HepG2 (cell line): ENCODE results near the gene SLIT3. TPM values are rescaled to one million over a fixed set of nuclear protein-coding genes. Genes with fewer than 3 reads are reported as not detected.

Source experiments
- ATAC-seq: fragments of 200-7000 bp; cut with Tn5 transposase; 3 replicates; pipeline ENCODE4 v1.9.1; 2020; ENCODE audit warnings: mild to moderate bottlenecking, moderate library complexity
- BruUV-seq: library from RNA; stranded (reverse); fragments of 400-500 nt; replicated peaks from 2 replicates; lab custom pipeline; 2021; lab: Mats Ljungman, UMichigan
- CTCF ChIA-PET: fragments of 300-600 bp; formaldehyde crosslinking; extraction: SDS; loops from one replicate; lab custom pipeline; 2021; ENCODE audit warnings: low total read pairs, inconsistent platforms, low intra/inter-chr PET ratio; lab: Yijun Ruan, JAX
- POLR2A ChIA-PET: fragments of 350-600 bp; sonication (Branson Sonifier 250); formaldehyde crosslinking; loops from one replicate; lab custom pipeline; 2020; ENCODE audit warnings: antibody characterized with exemption, inconsistent platforms; lab: Yijun Ruan, JAX
- DNase-seq: peaks from one replicate; pipeline ENCODE4 v3.0.0-alpha.2; 2015; ENCODE audit warnings: low spot score
- FAIRE-seq: peaks from 3 replicates; lab custom pipeline; 2011; peaks lifted over from hg19 to GRCh38; lab: Jason Lieb, UNC
- H2AFZ ChIP-seq: one replicate; pipeline ENCODE4 v1.6.1; 2011; ENCODE audit warnings: low read length, inconsistent platforms
- H3K27ac ChIP-seq: fragments of 300-600 bp; 3 replicates; pipeline ENCODE4 v1.8.0; 2011; ENCODE audit warnings: mixed run types, mild to moderate bottlenecking, mixed read lengths, low read length, inconsistent platforms; ENCODE audit not compliant: insufficient read depth; ENCODE audit errors: extremely low read length
- H3K27me3 ChIP-seq, 2 experiments: fragments of 200-600 bp in 1 of 2; 2 replicates in 1 of 2; 3 replicates in 1 of 2; pipeline versions ENCODE4 v1.6.0 to v1.8.0; 2011; ENCODE audit warnings: low read length in 2 of 2, mild to moderate bottlenecking in 2 of 2, moderate library complexity in 2 of 2, inconsistent platforms in 1 of 2; ENCODE audit not compliant: insufficient read depth in 2 of 2, control insufficient read depth in 1 of 2
- H3K36me3 ChIP-seq, 2 experiments: fragments of 200-600 bp in 1 of 2; replicated peaks in 1 of 2; 2 replicates in 1 of 2; 3 replicates in 1 of 2; pipeline versions ENCODE4 v1.5.1 to v1.8.0; 2011; ENCODE audit warnings: low read length in 2 of 2, inconsistent platforms in 1 of 2; ENCODE audit not compliant: insufficient read depth in 2 of 2, control insufficient read depth in 1 of 2
- H3K4me1 ChIP-seq: 2 replicates; pipeline ENCODE4 v1.5.1; 2012; ENCODE audit warnings: low read length, inconsistent platforms; ENCODE audit not compliant: insufficient read depth
- H3K4me2 ChIP-seq: 2 replicates; pipeline ENCODE4 v1.6.0; 2011; ENCODE audit warnings: low read depth, low read length, inconsistent platforms
- H3K4me3 ChIP-seq, 3 experiments: fragments of 200-600 bp in 1 of 3; sonication (generic), shearing (Covaris generic) in 1 of 3; replicated peaks in 1 of 3; 2 replicates each; pipeline ENCODE4 v1.5.1; 2011 to 2016; ENCODE audit warnings: low read length in 3 of 3, inconsistent platforms in 2 of 3, low read depth in 2 of 3, mild to moderate bottlenecking in 2 of 3, control low read depth in 1 of 3, mixed read lengths in 1 of 3; ENCODE audit not compliant: insufficient read depth in 1 of 3
- H3K79me2 ChIP-seq: one replicate; pipeline ENCODE4 v1.6.1; 2011; ENCODE audit warnings: low read length, inconsistent platforms; ENCODE audit not compliant: insufficient read depth
- H3K9ac ChIP-seq: 2 replicates; pipeline ENCODE4 v1.6.0; 2011; ENCODE audit warnings: mild to moderate bottlenecking, low read depth, low read length, inconsistent platforms; ENCODE audit not compliant: insufficient read depth
- H3K9me3 ChIP-seq: 2 replicates; pipeline ENCODE4 v1.5.1; 2012; ENCODE audit warnings: mild to moderate bottlenecking, low read length
- H4K20me1 ChIP-seq: 2 replicates; pipeline ENCODE4 v1.6.0; 2011; ENCODE audit warnings: inconsistent platforms, mild to moderate bottlenecking, low read length, moderate library complexity; ENCODE audit not compliant: insufficient read depth
- MYC ChIP-seq: sonication (generic); formaldehyde crosslinking; IDR thresholded peaks from 2 replicates; pipeline ENCODE4 v1.9.0; 2021; ENCODE audit warnings: missing genetic modification reagents, borderline replicate concordance
- NR1H2 ChIP-seq: sonication (generic); formaldehyde crosslinking; IDR thresholded peaks from 2 replicates; pipeline ENCODE4 v1.8.1; 2022; ENCODE audit warnings: low read depth, missing genetic modification reagents, borderline replicate concordance
- PHB2 ChIP-seq: fragments of 450-650 bp; IDR thresholded peaks from 2 replicates; pipeline ENCODE4 v1.6.1; 2018; ENCODE audit not compliant: partially characterized antibody
- SPEN ChIP-seq: sonication (generic); formaldehyde crosslinking; IDR thresholded peaks from 2 replicates; pipeline ENCODE4 v1.5.1; 2020; ENCODE audit warnings: low read depth, mild to moderate bottlenecking, missing genetic modification reagents
- STAT5B ChIP-seq: sonication (generic); formaldehyde crosslinking; IDR thresholded peaks from 2 replicates; pipeline ENCODE4 v1.4.0; 2020; ENCODE audit warnings: missing genetic modification reagents
- ZNF180 ChIP-seq: sonication (generic); formaldehyde crosslinking; IDR thresholded peaks from 2 replicates; pipeline ENCODE4 v1.4.0; 2020; ENCODE audit warnings: low read depth, missing genetic modification reagents, borderline replicate concordance
- ZNF251 ChIP-seq: sonication (generic); formaldehyde crosslinking; IDR thresholded peaks from 2 replicates; pipeline ENCODE4 v1.9.0; 2021; ENCODE audit warnings: mild to moderate bottlenecking, missing genetic modification reagents
- ZNF331 ChIP-seq: sonication (generic); formaldehyde crosslinking; IDR thresholded peaks from 2 replicates; pipeline ENCODE4 v1.4.0; 2020; ENCODE audit warnings: missing genetic modification reagents
- WGBS: methylation state at CpG from one replicate; pipeline ENCODE4 v1.1.6; 2017; ENCODE audit warnings: low lambda C conversion rate; 5-methylcytosine and 5-hydroxymethylcytosine counted together
- in situ Hi-C: cut with HindIII; loops from 2 replicates; pipeline ENCODE4 v1.10.0; 2017; ENCODE audit warnings: low pct_unique_long_range_greater_than_20kb; ENCODE audit not compliant: extremely low pct_ligation_motif_present
- intact Hi-C: fragments of 100-400 bp; cut with micrococcal nuclease; formaldehyde crosslinking; loops from one replicate; pipeline ENCODE4 v1.10.0; 2022; ENCODE audit not compliant: unreplicated experiment
- polyA plus RNA-seq, 8 experiments: library from polyadenylated mRNA; depleted of rRNA in 3 of 8; stranded (reverse) in 7 of 8; unstranded in 1 of 8; fragments of >200 nt; fragmentation: Illumina TruSeq in 4 of 8; extraction: Trizol in 4 of 8; gene quantifications; 2 replicates each; pipeline versions ENCODE4 v1.2.1 to v1.2.3, GENCODE V29; 2011 to 2016; ENCODE audit warnings: low read depth in 4 of 8, missing spikeins in 1 of 8, mixed read lengths in 1 of 8; ENCODE audit not compliant: insufficient read depth in 1 of 8
- total RNA-seq, 5 experiments: library from RNA; depleted of rRNA; stranded (reverse); fragments of >200 nt; fragmentation: Illumina TruSeq; extraction: Trizol; gene quantifications; 2 replicates each; pipeline ENCODE4 v1.2.3, GENCODE V29; 2016; ENCODE audit warnings: low read depth in 1 of 5
- TF ChIP-seq, protein P1 (sequence below): sonication (generic); formaldehyde crosslinking; IDR thresholded peaks from 2 replicates; pipeline ENCODE4 v1.5.0; 2020; ENCODE audit warnings: missing genetic modification reagents, mild to moderate bottlenecking, borderline replicate concordance
- TF ChIP-seq, protein P2 (sequence below): sonication (generic); formaldehyde crosslinking; IDR thresholded peaks from 2 replicates; pipeline ENCODE4 v1.8.0; 2022; ENCODE audit warnings: missing genetic modification reagents, mild to moderate bottlenecking, borderline replicate concordance
- TF ChIP-seq, protein P3 (sequence below): sonication (generic); formaldehyde crosslinking; IDR thresholded peaks from 2 replicates; pipeline ENCODE4 v1.9.0; 2021; ENCODE audit warnings: missing genetic modification reagents, borderline replicate concordance
- TF ChIP-seq, protein P4 (sequence below): sonication (generic); formaldehyde crosslinking; IDR thresholded peaks from 2 replicates; pipeline ENCODE4 v1.4.0; 2020; ENCODE audit warnings: missing genetic modification reagents, mild to moderate bottlenecking, borderline replicate concordance
- TF ChIP-seq, protein P5 (sequence below): sonication (generic); formaldehyde crosslinking; IDR thresholded peaks from 2 replicates; pipeline ENCODE4 v1.5.0; 2020; ENCODE audit warnings: mild to moderate bottlenecking, missing genetic modification reagents

The SLIT3 gene
- total and polyA plus RNA-seq, 2 of the 13 experiments (the other 11 are each of a cell fraction or from before 2014, with no cell fraction given), result not detected

DNA sequence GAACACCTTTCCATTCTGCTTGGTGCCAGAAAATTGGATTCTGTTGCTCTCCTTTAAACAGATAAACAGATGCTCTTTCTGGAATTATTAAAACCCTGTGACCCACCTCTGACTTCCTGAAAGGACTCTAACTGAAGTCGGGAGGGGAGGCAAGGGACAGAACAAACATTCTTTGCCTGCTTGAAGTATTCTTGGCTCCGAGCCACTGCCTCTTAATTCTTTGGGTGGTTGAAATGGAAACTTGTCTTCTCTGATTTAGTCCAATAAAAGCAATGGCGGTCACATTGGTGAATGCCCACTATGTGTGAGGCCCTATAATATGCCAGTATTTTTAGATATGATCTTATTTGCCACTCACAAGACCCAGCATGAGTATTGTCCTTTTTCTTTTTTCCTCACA, 236.8 kb downstream of the SLIT3 start:
- FAIRE-seq (no peak), ATAC-seq (no peak), DNase-seq (no peak)
- ChIA-PET POLR2A (no interaction called here), CTCF (no interaction called here)
- Histone ChIP-seq H3K4me1 (no peaks in the 10 kb centered on the region), H3K9me3 (no peaks in the 10 kb centered on the region), H3K4me3 (no peak overlapping the region), H3K27me3 (peaks cover 3 to 23% of the 10 kb centered on the region in 2 experiments; a peak in 3 of 5 replicates), H3K9ac (no peak overlapping the region), H3K79me2 (no peaks in the 10 kb centered on the region), H3K4me2 (no peak overlapping the region), H3K27ac (no peak overlapping the region), H4K20me1 (no peaks in the 10 kb centered on the region), H2AFZ (no peak overlapping the region), H3K36me3 (no peaks in the 10 kb centered on the region)
- WGBS, result 34% methylated on average over 3 of the region's 3 CpGs
- BruUV-seq, result no TSS peak
- in situ Hi-C loops (no loop called here), intact Hi-C loops (no loop called here)
- TF ChIP-seq, protein P1, sequence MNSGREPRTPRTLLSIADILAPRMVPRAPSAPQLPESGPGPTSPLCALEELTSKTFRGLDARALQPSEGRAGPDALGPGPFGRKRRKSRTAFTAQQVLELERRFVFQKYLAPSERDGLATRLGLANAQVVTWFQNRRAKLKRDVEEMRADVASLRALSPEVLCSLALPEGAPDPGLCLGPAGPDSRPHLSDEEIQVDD, result no peak
- TF ChIP-seq ZNF251 (CRISPR knock-in tag) (no peak), PHB2 (no peak), MYC (no peak), SPEN (no peak), NR1H2 (CRISPR knock-in tag) (no peak), ZNF331 (CRISPR knock-in tag) (no peak), STAT5B (no peak), ZNF180 (no peak)
- TF ChIP-seq, protein P2, sequence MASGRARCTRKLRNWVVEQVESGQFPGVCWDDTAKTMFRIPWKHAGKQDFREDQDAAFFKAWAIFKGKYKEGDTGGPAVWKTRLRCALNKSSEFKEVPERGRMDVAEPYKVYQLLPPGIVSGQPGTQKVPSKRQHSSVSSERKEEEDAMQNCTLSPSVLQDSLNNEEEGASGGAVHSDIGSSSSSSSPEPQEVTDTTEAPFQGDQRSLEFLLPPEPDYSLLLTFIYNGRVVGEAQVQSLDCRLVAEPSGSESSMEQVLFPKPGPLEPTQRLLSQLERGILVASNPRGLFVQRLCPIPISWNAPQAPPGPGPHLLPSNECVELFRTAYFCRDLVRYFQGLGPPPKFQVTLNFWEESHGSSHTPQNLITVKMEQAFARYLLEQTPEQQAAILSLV (CRISPR knock-in tag), result no peak
- TF ChIP-seq, protein P3, sequence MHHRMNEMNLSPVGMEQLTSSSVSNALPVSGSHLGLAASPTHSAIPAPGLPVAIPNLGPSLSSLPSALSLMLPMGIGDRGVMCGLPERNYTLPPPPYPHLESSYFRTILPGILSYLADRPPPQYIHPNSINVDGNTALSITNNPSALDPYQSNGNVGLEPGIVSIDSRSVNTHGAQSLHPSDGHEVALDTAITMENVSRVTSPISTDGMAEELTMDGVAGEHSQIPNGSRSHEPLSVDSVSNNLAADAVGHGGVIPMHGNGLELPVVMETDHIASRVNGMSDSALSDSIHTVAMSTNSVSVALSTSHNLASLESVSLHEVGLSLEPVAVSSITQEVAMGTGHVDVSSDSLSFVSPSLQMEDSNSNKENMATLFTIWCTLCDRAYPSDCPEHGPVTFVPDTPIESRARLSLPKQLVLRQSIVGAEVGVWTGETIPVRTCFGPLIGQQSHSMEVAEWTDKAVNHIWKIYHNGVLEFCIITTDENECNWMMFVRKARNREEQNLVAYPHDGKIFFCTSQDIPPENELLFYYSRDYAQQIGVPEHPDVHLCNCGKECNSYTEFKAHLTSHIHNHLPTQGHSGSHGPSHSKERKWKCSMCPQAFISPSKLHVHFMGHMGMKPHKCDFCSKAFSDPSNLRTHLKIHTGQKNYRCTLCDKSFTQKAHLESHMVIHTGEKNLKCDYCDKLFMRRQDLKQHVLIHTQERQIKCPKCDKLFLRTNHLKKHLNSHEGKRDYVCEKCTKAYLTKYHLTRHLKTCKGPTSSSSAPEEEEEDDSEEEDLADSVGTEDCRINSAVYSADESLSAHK (CRISPR knock-in tag), result no peak
- TF ChIP-seq, protein P4, sequence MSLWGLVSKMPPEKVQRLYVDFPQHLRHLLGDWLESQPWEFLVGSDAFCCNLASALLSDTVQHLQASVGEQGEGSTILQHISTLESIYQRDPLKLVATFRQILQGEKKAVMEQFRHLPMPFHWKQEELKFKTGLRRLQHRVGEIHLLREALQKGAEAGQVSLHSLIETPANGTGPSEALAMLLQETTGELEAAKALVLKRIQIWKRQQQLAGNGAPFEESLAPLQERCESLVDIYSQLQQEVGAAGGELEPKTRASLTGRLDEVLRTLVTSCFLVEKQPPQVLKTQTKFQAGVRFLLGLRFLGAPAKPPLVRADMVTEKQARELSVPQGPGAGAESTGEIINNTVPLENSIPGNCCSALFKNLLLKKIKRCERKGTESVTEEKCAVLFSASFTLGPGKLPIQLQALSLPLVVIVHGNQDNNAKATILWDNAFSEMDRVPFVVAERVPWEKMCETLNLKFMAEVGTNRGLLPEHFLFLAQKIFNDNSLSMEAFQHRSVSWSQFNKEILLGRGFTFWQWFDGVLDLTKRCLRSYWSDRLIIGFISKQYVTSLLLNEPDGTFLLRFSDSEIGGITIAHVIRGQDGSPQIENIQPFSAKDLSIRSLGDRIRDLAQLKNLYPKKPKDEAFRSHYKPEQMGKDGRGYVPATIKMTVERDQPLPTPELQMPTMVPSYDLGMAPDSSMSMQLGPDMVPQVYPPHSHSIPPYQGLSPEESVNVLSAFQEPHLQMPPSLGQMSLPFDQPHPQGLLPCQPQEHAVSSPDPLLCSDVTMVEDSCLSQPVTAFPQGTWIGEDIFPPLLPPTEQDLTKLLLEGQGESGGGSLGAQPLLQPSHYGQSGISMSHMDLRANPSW (CRISPR knock-in tag), result no peak
- TF ChIP-seq, protein P5, sequence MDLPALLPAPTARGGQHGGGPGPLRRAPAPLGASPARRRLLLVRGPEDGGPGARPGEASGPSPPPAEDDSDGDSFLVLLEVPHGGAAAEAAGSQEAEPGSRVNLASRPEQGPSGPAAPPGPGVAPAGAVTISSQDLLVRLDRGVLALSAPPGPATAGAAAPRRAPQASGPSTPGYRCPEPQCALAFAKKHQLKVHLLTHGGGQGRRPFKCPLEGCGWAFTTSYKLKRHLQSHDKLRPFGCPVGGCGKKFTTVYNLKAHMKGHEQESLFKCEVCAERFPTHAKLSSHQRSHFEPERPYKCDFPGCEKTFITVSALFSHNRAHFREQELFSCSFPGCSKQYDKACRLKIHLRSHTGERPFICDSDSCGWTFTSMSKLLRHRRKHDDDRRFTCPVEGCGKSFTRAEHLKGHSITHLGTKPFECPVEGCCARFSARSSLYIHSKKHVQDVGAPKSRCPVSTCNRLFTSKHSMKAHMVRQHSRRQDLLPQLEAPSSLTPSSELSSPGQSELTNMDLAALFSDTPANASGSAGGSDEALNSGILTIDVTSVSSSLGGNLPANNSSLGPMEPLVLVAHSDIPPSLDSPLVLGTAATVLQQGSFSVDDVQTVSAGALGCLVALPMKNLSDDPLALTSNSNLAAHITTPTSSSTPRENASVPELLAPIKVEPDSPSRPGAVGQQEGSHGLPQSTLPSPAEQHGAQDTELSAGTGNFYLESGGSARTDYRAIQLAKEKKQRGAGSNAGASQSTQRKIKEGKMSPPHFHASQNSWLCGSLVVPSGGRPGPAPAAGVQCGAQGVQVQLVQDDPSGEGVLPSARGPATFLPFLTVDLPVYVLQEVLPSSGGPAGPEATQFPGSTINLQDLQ (CRISPR knock-in tag), result no peak
